Stomach (tissue), 9 donors: ENCODE data around the gene PRC1. TPM values are rescaled to one million over a fixed set of nuclear protein-coding genes. Genes with fewer than 3 reads are reported as not detected.
"Not testable (repeated sequence)": the region's sequence is repeated elsewhere in the genome, so short reads cannot be mapped to it uniquely, and the experiment has no call there.

Experiments used
- DNase-seq, 2 donors: peaks; one replicate each; pipeline versions ENCODE4 v3.0.0 to v3.0.0-alpha.2; 2013 to 2019
- H3K27ac ChIP-seq, 5 donors: fragments of 200-600 bp in 4 of 5; sonication (generic) in 4 of 5; one replicate each; pipeline ENCODE4 v1.5.1; 2013 to 2019; ENCODE audit warnings: mild to moderate bottlenecking in 1 of 5, moderate library complexity in 1 of 5
- H3K27me3 ChIP-seq, 3 donors: fragments of 200-600 bp; sonication (generic); one replicate each; pipeline ENCODE4 v1.5.1; 2017 to 2019; ENCODE audit warnings: mixed run types in 1 of 3
- H3K36me3 ChIP-seq, 4 donors: fragments of 200-600 bp; sonication (generic); 1 replicate in 3 of 4; 2 replicates in 1 of 4; pipeline ENCODE4 v1.5.1; 2016 to 2019
- H3K4me1 ChIP-seq, 4 donors: fragments of 200-600 bp; sonication (generic); one replicate each; pipeline ENCODE4 v1.5.1; 2016 to 2019
- H3K4me3 ChIP-seq, 4 donors: fragments of 200-600 bp; sonication (generic) in 3 of 4; one replicate each; pipeline ENCODE4 v1.5.1; 2016 to 2019; ENCODE audit warnings: mild to moderate bottlenecking in 1 of 4
- H3K9me3 ChIP-seq, 4 donors: fragments of 200-600 bp; sonication (generic); one replicate each; pipeline ENCODE4 v1.5.1; 2016 to 2019
- CTCF ChIP-seq, 7 experiments: fragments of 450-650 bp in 4 of 7; fragments of 200-600 bp in 3 of 7; sonication (generic) in 3 of 7; IDR thresholded peaks; one replicate each; pipeline ENCODE4 v1.5.1; 2016 to 2019; ENCODE audit warnings: antibody characterized with exemption in 7 of 7, control low read depth in 2 of 7, mild to moderate bottlenecking in 1 of 7
- EP300 ChIP-seq: sonication (generic); formaldehyde crosslinking; IDR thresholded peaks from one replicate; pipeline ENCODE4 v1.6.1; 2017; ENCODE audit warnings: antibody characterized with exemption
- POLR2A ChIP-seq, 4 donors: fragments of 450-650 bp; IDR thresholded peaks; one replicate each; pipeline ENCODE4 v1.6.1; 2016; ENCODE audit warnings: antibody characterized with exemption in 4 of 4, control low read depth in 2 of 4, mild to moderate bottlenecking in 1 of 4, moderate library complexity in 1 of 4
- POLR2AphosphoS5 ChIP-seq, 3 donors: sonication (generic); formaldehyde crosslinking; IDR thresholded peaks; one replicate each; pipeline ENCODE4 v1.6.1; 2016; ENCODE audit warnings: antibody characterized with exemption in 3 of 3
- WGBS, 5 donors: extraction: QIAGEN DNeasy Blood & Tissue Kit in 3 of 5; methylation state at CpG; one replicate each; pipeline versions ENCODE4 v1.1.5 to v1.1.7; 2013 to 2018; 5-methylcytosine and 5-hydroxymethylcytosine counted together
- intact Hi-C: fragments of 100-400 bp; cut with DNase I; formaldehyde crosslinking; loops from one replicate; pipeline ENCODE4 v1.15.1; 2023; ENCODE audit warnings: low total_unique reads
- polyA plus RNA-seq, 3 donors: library from polyadenylated mRNA; stranded (reverse); fragments of 200-250 nt; gene quantifications; one replicate each; pipeline ENCODE4 v1.2.3, GENCODE V29; 2013
- total RNA-seq, 5 donors: library from RNA; depleted of rRNA; stranded (reverse); fragments of >200 nt; gene quantifications; one replicate each; pipeline versions ENCODE4 v1.1.0 to v1.2.3, GENCODE V29; 2014 to 2016
- donor health status: healthy with polysubstance abuse.
- donor health status: Bipolar disorder and iron deficiency.
- donor health status: healthy.

PRC1 gene
- total and polyA plus RNA-seq, 8 donors = 8.2 to 60.7 (median 24.5) TPM

- 9 to 28% (median 19%) methylated on average over 6 of the region's 6 CpGs for WGBS, 5 donors
- DNase-seq = no peak
- intact Hi-C loops = no loop called here
Observed at GRCh38 chr15:90931575-90931827, 62.8 kb downstream of the PRC1 start.

GRCh38 chr15:90930861-90931574 lies 63.3 kb downstream of the PRC1 start:
- peak in 1 of 2 donors; percentile 37 for DNase-seq
- TF ChIP-seq CTCF (IDR thresholded peaks at IDR 0.05) (no peak), POLR2A (IDR thresholded peaks at IDR 0.05) (no peak), EP300 (no peak), POLR2AphosphoS5 (IDR thresholded peaks at IDR 0.05) (no peak)
- peak overlapping the region; percentile 92 to 97 (median 95) for H3K27ac ChIP-seq
- H3K4me3 ChIP-seq = peak overlapping the region; percentile 43 to 77 (median 67)
- no peaks in the 10 kb centered on the region for H3K9me3 ChIP-seq
- no peaks in the 10 kb centered on the region for H3K27me3 ChIP-seq
- peaks cover 27 to 63% (median 47%) of the 10 kb centered on the region in 4 donors for H3K4me1 ChIP-seq
- intact Hi-C loops = no loop called here
- WGBS, 5 donors = 61 to 73% (median 69%) methylated on average over 15 of the region's 15 CpGs
- no peaks in the 10 kb centered on the region for H3K36me3 ChIP-seq

More at GRCh38 chr15:90931575-90931827, 62.8 kb downstream of the PRC1 start:
- Histone ChIP-seq H3K4me3 (peak overlapping the region; percentile 64 to 77 (median 72)), H3K36me3 (peaks cover 0 to 2% (median 0%) of the 10 kb centered on the region in 4 donors), H3K27me3 (no peaks in the 10 kb centered on the region), H3K27ac (peak overlapping the region; percentile 92 to 97 (median 95)), H3K9me3 (no peaks in the 10 kb centered on the region), H3K4me1 (peaks cover 32 to 68% (median 52%) of the 10 kb centered on the region in 4 donors)
- TF ChIP-seq CTCF (IDR thresholded peaks at IDR 0.05) (peak in 1 of 7 experiments; percentile 33), POLR2AphosphoS5 (IDR thresholded peaks at IDR 0.05) (no peak), POLR2A (IDR thresholded peaks at IDR 0.05) (no peak)

GRCh38 chr15:90929246-90930019 lies 64.9 kb downstream of the PRC1 start:
- H3K4me3 ChIP-seq = peak overlapping the region; percentile 43 to 77 (median 64)
- no peaks in the 10 kb centered on the region for H3K36me3 ChIP-seq
- WGBS, 5 donors = 48 to 50% (median 48%) methylated on average over 21 of the region's 21 CpGs
- no peaks in the 10 kb centered on the region for H3K9me3 ChIP-seq
- no peak for DNase-seq
- intact Hi-C loops = no loop called here
- peaks cover 17 to 51% (median 35%) of the 10 kb centered on the region in 4 donors for H3K4me1 ChIP-seq
- no peaks in the 10 kb centered on the region for H3K27me3 ChIP-seq
- TF ChIP-seq EP300 = no peak
- no peak for TF ChIP-seq CTCF (IDR thresholded peaks at IDR 0.05)
- TF ChIP-seq POLR2A (IDR thresholded peaks at IDR 0.05) = no peak
- no peak for TF ChIP-seq POLR2AphosphoS5 (IDR thresholded peaks at IDR 0.05)
- peak overlapping the region; percentile 92 to 97 (median 95) for H3K27ac ChIP-seq

GRCh38 chr15:90928106-90928505 lies 66.2 kb downstream of the PRC1 start:
- WGBS, 5 donors = 86 to 96% (median 95%) methylated on average over 7 of the region's 7 CpGs
- H3K27me3 ChIP-seq, H3K36me3 ChIP-seq, H3K9me3 ChIP-seq, DNase-seq, intact Hi-C loops, H3K4me3 ChIP-seq: not testable (repeated sequence)
- Histone ChIP-seq H3K4me1 (peaks cover 16 to 38% (median 28%) of the 10 kb centered on the region in 4 donors), H3K27ac (peak overlapping the region in 2 of 5 donors; percentile 1 to 94)

- WGBS, 5 donors = 91 to 93% (median 92%) methylated on average over 10 of the region's 10 CpGs
- intact Hi-C loops, H3K9me3 ChIP-seq, H3K27ac ChIP-seq, H3K36me3 ChIP-seq, DNase-seq, H3K4me3 ChIP-seq, H3K27me3 ChIP-seq: not testable (repeated sequence)
- peaks cover 13 to 28% (median 19%) of the 10 kb centered on the region in 4 donors for H3K4me1 ChIP-seq
Observed at GRCh38 chr15:90926766-90927165, 67.6 kb downstream of the PRC1 start.
